GM23248 (cell line): Measurements from ENCODE around the gene PLAC8L1. TPM values are rescaled to one million over a fixed set of nuclear protein-coding genes. Genes with fewer than 3 reads are reported as not detected.
A peak's percentile ranks its signal among the peaks of the same experiment; 100 is the strongest.

Experiments used
- DNase-seq: peaks from one replicate; pipeline ENCODE4 v3.0.0-alpha.2; 2015
- H2AFZ ChIP-seq: fragments of 200-600 bp; sonication (generic); 2 replicates; pipeline ENCODE4 v1.6.1; 2016; ENCODE audit warnings: antibody characterized with exemption
- H3F3A ChIP-seq: fragments of 200-600 bp; sonication (generic); 2 replicates; pipeline ENCODE4 v1.6.1; 2016; ENCODE audit warnings: mild to moderate bottlenecking, antibody characterized with exemption, mixed run types; ENCODE audit not compliant: insufficient read depth
- H3K27ac ChIP-seq: fragments of 200-600 bp; sonication (generic); 2 replicates; pipeline ENCODE4 v1.5.1; 2016; ENCODE audit warnings: mild to moderate bottlenecking
- H3K27me3 ChIP-seq: fragments of 200-600 bp; sonication (generic); replicated peaks from 2 replicates; pipeline ENCODE4 v1.6.1; 2016; ENCODE audit warnings: mild to moderate bottlenecking; ENCODE audit not compliant: insufficient read depth
- H3K36me3 ChIP-seq: fragments of 200-600 bp; sonication (generic); 2 replicates; pipeline ENCODE4 v1.6.1; 2016; ENCODE audit warnings: low read depth, mild to moderate bottlenecking
- H3K4me1 ChIP-seq: fragments of 200-600 bp; sonication (generic); 2 replicates; pipeline ENCODE4 v1.6.1; 2016; ENCODE audit warnings: mild to moderate bottlenecking; ENCODE audit not compliant: insufficient read depth
- H3K4me2 ChIP-seq: fragments of 200-600 bp; sonication (generic); one replicate; pipeline ENCODE4 v1.6.1; 2016; ENCODE audit warnings: mild to moderate bottlenecking; ENCODE audit not compliant: unreplicated experiment
- H3K4me3 ChIP-seq: fragments of 200-600 bp; sonication (generic); 2 replicates; pipeline ENCODE4 v1.5.1; 2016; ENCODE audit warnings: mild to moderate bottlenecking
- H3K79me2 ChIP-seq: fragments of 200-600 bp; sonication (generic); 2 replicates; pipeline ENCODE4 v1.6.1; 2016; ENCODE audit warnings: mild to moderate bottlenecking; ENCODE audit not compliant: insufficient read depth
- H3K9ac ChIP-seq: fragments of 200-600 bp; sonication (generic); 2 replicates; pipeline ENCODE4 v1.6.1; 2016; ENCODE audit warnings: mild to moderate bottlenecking
- H3K9me2 ChIP-seq: fragments of 200-600 bp; sonication (generic); 2 replicates; pipeline ENCODE4 v1.6.1; 2016; ENCODE audit warnings: mixed run types, mild to moderate bottlenecking, moderate library complexity; ENCODE audit not compliant: insufficient read depth
- H3K9me3 ChIP-seq: fragments of 200-600 bp; sonication (generic); one replicate; pipeline ENCODE4 v1.6.1; 2017; ENCODE audit warnings: low read depth
- H4K20me1 ChIP-seq: fragments of 200-600 bp; sonication (generic); 2 replicates; pipeline ENCODE4 v1.6.0; 2016; ENCODE audit not compliant: insufficient read depth
- EZH2 ChIP-seq: fragments of 200-600 bp; sonication (generic); IDR thresholded peaks from 2 replicates; pipeline ENCODE4 v1.6.1; 2018; ENCODE audit warnings: antibody characterized with exemption, mild to moderate bottlenecking; ENCODE audit not compliant: insufficient read depth, poor library complexity, severe bottlenecking
- EZH2phosphoT487 ChIP-seq: fragments of 200-600 bp; sonication (generic); IDR thresholded peaks from 2 replicates; pipeline ENCODE4 v1.6.1; 2018; ENCODE audit warnings: antibody characterized with exemption, moderate library complexity, mild to moderate bottlenecking, low read depth; ENCODE audit not compliant: insufficient read depth
- WGBS, 2 experiments: methylation state at CpG; one replicate each; pipeline ENCODE4 v1.1.6; 2015 to 2017; ENCODE audit warnings: low lambda C conversion rate in 2 of 2, low coverage in 1 of 2; ENCODE audit errors: missing lambda C conversion rate in 2 of 2; 5-methylcytosine and 5-hydroxymethylcytosine counted together
- in situ Hi-C: fragments of 300-500 bp; cut with MboI; formaldehyde crosslinking; loops from 2 replicates; pipeline ENCODE4 v1.15.0; 2020
- polyA plus RNA-seq: library from polyadenylated mRNA; unstranded; fragments of >200 nt; fragmentation: Nextera tagmentation; extraction: Ambion mirVana; gene quantifications from 2 replicates; pipeline ENCODE4 v1.2.1, GENCODE V29; 2016
- total RNA-seq: library from RNA; depleted of rRNA; stranded (reverse); fragments of >200 nt; shearing (Covaris generic); gene quantifications from 2 replicates; pipeline ENCODE4 v1.2.3, GENCODE V29; 2014; rRNA removed

PLAC8L1 gene
- total RNA-seq, result 2.3 TPM in 1 of 2 replicates, not detected in the other
- polyA plus RNA-seq, result 0.41 and 0.56 TPM in 2 replicates

DNA sequence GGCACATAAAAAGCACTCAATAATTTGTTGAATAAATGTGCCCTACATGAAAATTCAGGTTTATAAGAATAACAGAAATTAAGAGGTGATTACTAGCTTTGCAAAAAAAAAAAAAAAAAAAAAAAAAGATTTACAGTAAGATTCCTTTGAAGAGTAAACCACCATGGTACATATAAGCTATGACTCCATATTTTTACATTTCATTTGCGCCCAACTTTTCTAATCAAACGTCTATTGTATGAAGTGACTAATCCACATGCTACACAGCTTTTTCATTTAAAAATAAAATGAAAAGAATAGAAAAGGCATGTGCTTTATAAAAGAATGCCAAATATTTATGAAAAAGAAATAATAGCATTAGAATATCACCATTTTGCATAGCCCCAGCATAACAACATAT, at the start of gene PLAC8L1:
PLAC8L1 (minus strand) TSS at position 101 of the 400 bp plus-strand sequence. CDS start 1,266 bp downstream, outside the sequence.
- in situ Hi-C loops, result no loop called here

GRCh38 chr5:146151970-146152369, 46.6 kb upstream of the PLAC8L1 start:
- H2AFZ ChIP-seq, result no peak overlapping the region
- no peaks in the 10 kb centered on the region for H3F3A ChIP-seq
- peak; percentile 5 for DNase-seq
- in situ Hi-C loops, result no loop called here
- no peak overlapping the region for H3K9ac ChIP-seq
- peaks cover 9% of the 10 kb centered on the region; the same call in 1 of the 2 replicates for H3K79me2 ChIP-seq
- peaks cover 83% of the 10 kb centered on the region for H3K36me3 ChIP-seq
- no peak overlapping the region for H3K4me2 ChIP-seq
- 68 to 71% methylated on average over 3 of the region's 3 CpGs for WGBS, 2 experiments
- TF ChIP-seq EZH2 (no peak), EZH2phosphoT487 (no peak)
- no peaks in the 10 kb centered on the region for H3K9me3 ChIP-seq
- no peaks in the 10 kb centered on the region for H3K4me1 ChIP-seq
- no peaks in the 10 kb centered on the region for H3K9me2 ChIP-seq
- no peaks in the 10 kb centered on the region for H3K27me3 ChIP-seq
- no peak overlapping the region for H3K27ac ChIP-seq
- no peak overlapping the region for H3K4me3 ChIP-seq
- no peaks in the 10 kb centered on the region for H4K20me1 ChIP-seq

More for the DNA sequence above, at the start of gene PLAC8L1:
- Histone ChIP-seq H3F3A (no peaks in the 10 kb centered on the region), H3K9me2 (no peaks in the 10 kb centered on the region), H3K27ac (no peak within 1 kb of the TSS), H3K4me1 (no peaks in the 10 kb centered on the region), H3K4me3 (no peak within 1 kb of the TSS), H3K9me3 (no peaks in the 10 kb centered on the region), H4K20me1 (no peaks in the 10 kb centered on the region), H3K27me3 (no peaks in the 10 kb centered on the region), H2AFZ (no peak within 1 kb of the TSS), H3K36me3 (no peaks in the 10 kb centered on the region), H3K79me2 (no peaks in the 10 kb centered on the region), H3K4me2 (no peak within 1 kb of the TSS), H3K9ac (no peak within 1 kb of the TSS)
- WGBS, 2 experiments, result 91 to 93% methylated on average over 2 of the region's 2 CpGs
- no peak for DNase-seq
- TF ChIP-seq EZH2 (no peak), EZH2phosphoT487 (no peak)

DNA sequence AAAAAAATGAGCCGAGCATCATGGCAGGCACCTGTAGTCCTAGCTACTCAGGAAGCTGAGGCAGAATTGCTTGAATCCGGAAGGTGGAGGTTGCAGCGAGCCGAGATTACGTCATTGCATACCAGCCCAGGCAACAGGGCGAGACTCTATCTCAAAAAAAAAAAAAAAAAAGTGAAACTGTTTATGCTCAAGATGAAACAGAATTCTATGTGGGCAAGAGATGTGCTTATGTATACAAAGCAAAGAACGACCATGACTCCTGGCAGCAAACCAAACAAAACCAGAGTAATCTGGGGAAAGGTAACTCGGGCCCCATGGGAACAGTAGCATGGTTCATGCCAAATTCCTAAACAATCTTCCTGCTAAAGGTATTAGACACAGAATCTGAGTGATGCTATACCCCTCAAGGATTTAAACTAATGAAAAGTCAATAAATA, 32.6 kb upstream of the PLAC8L1 start:
- Histone ChIP-seq H3K27ac (no peak overlapping the region), H3K9me3 (no peaks in the 10 kb centered on the region), H3K4me2 (no peak overlapping the region), H3F3A (peaks cover 6% of the 10 kb centered on the region; the same call in 1 of the 2 replicates), H3K9ac (no peak overlapping the region), H3K79me2 (no peaks in the 10 kb centered on the region), H3K9me2 (no peaks in the 10 kb centered on the region), H3K4me3 (no peak overlapping the region), H4K20me1 (no peaks in the 10 kb centered on the region), H2AFZ (no peak overlapping the region), H3K27me3 (no peaks in the 10 kb centered on the region), H3K4me1 (no peaks in the 10 kb centered on the region), H3K36me3 (peaks cover 66% of the 10 kb centered on the region)
- WGBS, 2 experiments, result 92 to 93% methylated on average over 8 of the region's 8 CpGs
- DNase-seq, result no peak
- in situ Hi-C loops, result no loop called here
- TF ChIP-seq EZH2phosphoT487 (no peak), EZH2 (no peak)

DNA sequence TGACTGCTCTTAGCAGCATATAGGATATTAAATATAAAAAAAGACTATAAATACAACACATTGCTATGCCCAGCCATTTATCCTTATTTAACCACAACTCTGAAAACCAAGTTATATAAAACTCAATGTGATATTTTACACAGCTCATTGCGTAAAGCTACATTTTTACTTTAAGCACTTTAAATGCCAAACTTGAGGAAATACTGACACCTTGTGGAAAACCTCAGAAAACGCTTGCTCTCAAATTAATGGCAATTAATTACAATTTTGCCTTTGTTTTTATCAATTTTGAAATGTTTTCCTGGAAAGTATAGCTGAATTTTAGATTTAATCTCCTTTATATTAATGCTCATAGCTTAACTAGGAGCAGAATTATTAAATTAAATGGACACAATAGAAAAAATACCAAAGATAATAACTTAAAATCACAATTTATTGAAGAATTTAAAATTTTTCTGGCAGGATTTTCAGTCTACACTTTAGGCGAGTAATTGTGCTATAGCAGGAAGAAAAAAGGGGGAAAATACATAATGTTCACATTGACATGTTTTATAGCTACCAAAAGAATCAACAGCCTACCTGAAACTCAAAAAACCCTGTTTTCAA, 25.2 kb upstream of the PLAC8L1 start:
- TF ChIP-seq EZH2 (no peak), EZH2phosphoT487 (no peak)
- H3K36me3 ChIP-seq, result peaks cover 69% of the 10 kb centered on the region
- WGBS, 2 experiments, result 55 to 63% methylated on average over 3 of the region's 3 CpGs
- DNase-seq, result peak; percentile 66
- 0 out of 2 replicates have a peak, but pooled peaks cover 6% of the 10 kb centered on the region for H3K4me1 ChIP-seq
- in situ Hi-C loops, result no loop called here
- no peak overlapping the region for H3K4me2 ChIP-seq
- no peak overlapping the region for H3K9ac ChIP-seq
- no peak overlapping the region for H3K4me3 ChIP-seq
- H3F3A ChIP-seq, result peaks cover 13% of the 10 kb centered on the region; the same call in 1 of the 2 replicates
- no peak overlapping the region for H3K27ac ChIP-seq
- no peaks in the 10 kb centered on the region for H3K79me2 ChIP-seq
- no peaks in the 10 kb centered on the region for H3K27me3 ChIP-seq
- no peak overlapping the region for H2AFZ ChIP-seq
- H3K9me3 ChIP-seq, result no peaks in the 10 kb centered on the region
- H4K20me1 ChIP-seq, result no peaks in the 10 kb centered on the region; the same call in 1 of the 2 replicates
- no peaks in the 10 kb centered on the region for H3K9me2 ChIP-seq
